GM12878 (cell line): Measurements from ENCODE around the gene RBM43. TPM values are rescaled to one million over a fixed set of nuclear protein-coding genes. Genes with fewer than 3 reads are reported as not detected.

Experiments used
- ATAC-seq: fragments of 200-7000 bp; cut with Tn5 transposase; 3 replicates; pipeline ENCODE4 v1.9.1; 2020; ENCODE audit warnings: mild to moderate bottlenecking, moderate library complexity
- BruUV-seq: library from RNA; stranded (reverse); fragments of 400-500 nt; replicated peaks from 2 replicates; lab custom pipeline; 2021; lab: Mats Ljungman, UMichigan
- CTCF ChIA-PET: fragments of 300-600 bp; sonication (Branson Sonifier 250); formaldehyde crosslinking; extraction: SDS; loops from one replicate; lab custom pipeline; 2021; ENCODE audit warnings: inconsistent platforms; lab: Yijun Ruan, JAX
- POLR2A ChIA-PET: fragments of 350-600 bp; formaldehyde crosslinking; extraction: SDS; loops from one replicate; lab custom pipeline; 2021; ENCODE audit warnings: inconsistent platforms; lab: Charles Lee
- RAD21 ChIA-PET: fragments of 300-600 bp; sonication (Branson Sonifier 250); formaldehyde crosslinking; loops from one replicate; lab custom pipeline; 2023; ENCODE audit warnings: antibody characterized with exemption; ENCODE audit not compliant: unreplicated experiment; lab: Charles Lee
- SMC1A ChIA-PET: fragments of 300-600 bp; sonication (Branson Sonifier 250); formaldehyde crosslinking; loops from one replicate; lab custom pipeline; 2023; ENCODE audit not compliant: unreplicated experiment, uncharacterized antibody; lab: Charles Lee
- DNase-seq: peaks from one replicate; pipeline ENCODE4 v3.0.0-alpha.2; 2011; ENCODE audit warnings: low read depth, low spot score
- FAIRE-seq: peaks from 3 replicates; lab custom pipeline; 2011; peaks lifted over from hg19 to GRCh38; lab: Jason Lieb, UNC
- H2AFZ ChIP-seq: 2 replicates; pipeline ENCODE4 v1.6.0; 2011; ENCODE audit warnings: low read depth, low read length, control low read depth; ENCODE audit not compliant: control insufficient read depth
- H3K27ac ChIP-seq: 2 replicates; pipeline ENCODE4 v1.5.1; 2011; ENCODE audit warnings: control low read depth; ENCODE audit not compliant: control insufficient read depth, insufficient read depth
- H3K27me3 ChIP-seq, 2 experiments: replicated peaks in 1 of 2; 2 replicates each; pipeline versions ENCODE4 v1.6.0 to v1.6.1; 2011; ENCODE audit warnings: low read length in 1 of 2; ENCODE audit not compliant: control insufficient read depth in 2 of 2, insufficient read depth in 2 of 2
- H3K36me3 ChIP-seq, 2 experiments: 2 replicates each; pipeline ENCODE4 v1.5.1; 2011; ENCODE audit warnings: low read length in 1 of 2; ENCODE audit not compliant: control insufficient read depth in 2 of 2, insufficient read depth in 2 of 2
- H3K4me1 ChIP-seq: 2 replicates; pipeline ENCODE4 v1.6.1; 2011; ENCODE audit warnings: mild to moderate bottlenecking, low read length, moderate library complexity, mixed read lengths; ENCODE audit not compliant: control insufficient read depth, insufficient read depth
- H3K4me2 ChIP-seq: 2 replicates; pipeline ENCODE4 v1.6.0; 2011; ENCODE audit warnings: control low read depth; ENCODE audit not compliant: control insufficient read depth, insufficient read depth
- H3K4me3 ChIP-seq: fragments of 200-600 bp; sonication (generic); 2 replicates; pipeline ENCODE4 v1.5.1; 2016
- H3K79me2 ChIP-seq: 2 replicates; pipeline ENCODE4 v1.6.0; 2011; ENCODE audit warnings: low read length; ENCODE audit not compliant: control insufficient read depth, insufficient read depth
- H3K9ac ChIP-seq: 2 replicates; pipeline ENCODE4 v1.8.0; 2011; ENCODE audit warnings: low read length, control low read depth, mixed read lengths; ENCODE audit not compliant: control insufficient read depth, insufficient read depth
- H3K9me3 ChIP-seq: replicated peaks from 3 replicates; pipeline ENCODE4 v1.5.1; 2011; ENCODE audit warnings: mild to moderate bottlenecking, low read length; ENCODE audit not compliant: control insufficient read depth, insufficient read depth
- H4K20me1 ChIP-seq: 2 replicates; pipeline ENCODE4 v1.6.0; 2011; ENCODE audit not compliant: control insufficient read depth, insufficient read depth
- CEBPB ChIP-seq, 2 experiments: fragments of 150-350 bp in 1 of 2; IDR thresholded peaks; 2 replicates each; pipeline ENCODE4 v1.6.1; 2012 to 2014; ENCODE audit warnings: low read depth in 2 of 2, low read length in 2 of 2, borderline replicate concordance in 1 of 2, inconsistent platforms in 1 of 2
- CREM ChIP-seq: IDR thresholded peaks from 2 replicates; pipeline ENCODE4 v1.6.1; 2014; ENCODE audit warnings: antibody characterized with exemption, low read depth
- IKZF2 ChIP-seq, 2 experiments: fragments of 450-650 bp; IDR thresholded peaks; 2 replicates each; pipeline ENCODE4 v1.6.1; 2017; ENCODE audit warnings: mild to moderate bottlenecking in 2 of 2, moderate library complexity in 2 of 2
- IRF5 ChIP-seq: fragments of 450-650 bp; IDR thresholded peaks from 2 replicates; pipeline ENCODE4 v1.6.1; 2017; ENCODE audit warnings: borderline replicate concordance
- NFYB ChIP-seq: IDR thresholded peaks from 2 replicates; pipeline ENCODE4 v1.6.1; 2011; ENCODE audit warnings: low read depth, mild to moderate bottlenecking, low read length, improper control_type of control experiment, moderate library complexity; ENCODE audit not compliant: insufficient read depth
- SKIL ChIP-seq: fragments of 450-650 bp; IDR thresholded peaks from 2 replicates; pipeline ENCODE4 v1.6.1; 2017; ENCODE audit warnings: mild to moderate bottlenecking, low read depth, inconsistent platforms; ENCODE audit not compliant: poor library complexity, severe bottlenecking
- TCF3 ChIP-seq: IDR thresholded peaks from 2 replicates; pipeline ENCODE4 v1.6.1; 2012; ENCODE audit warnings: low read depth, mild to moderate bottlenecking, low read length, borderline replicate concordance; ENCODE audit not compliant: insufficient read depth
- ZNF207 ChIP-seq: fragments of 450-650 bp; IDR thresholded peaks from 2 replicates; pipeline ENCODE4 v1.6.1; 2014; ENCODE audit warnings: antibody characterized with exemption, mild to moderate bottlenecking, borderline replicate concordance
- ZNF384 ChIP-seq: IDR thresholded peaks from 2 replicates; pipeline ENCODE4 v1.6.1; 2012; ENCODE audit warnings: low read depth, mild to moderate bottlenecking, low read length, improper control_type of control experiment, borderline replicate concordance
- WGBS: methylation state at CpG from one replicate; pipeline ENCODE4 v1.1.6; 2016; ENCODE audit warnings: low lambda C conversion rate; ENCODE audit not compliant: insufficient replicate concordance, insufficient coverage; ENCODE audit errors: missing lambda C conversion rate; 5-methylcytosine and 5-hydroxymethylcytosine counted together
- in situ Hi-C: fragments of 300-500 bp; cut with MboI; formaldehyde crosslinking; loops from 9 replicates; pipeline ENCODE4 v1.14.3; 2018; ENCODE audit warnings: mixed read lengths
- intact Hi-C: fragments of 100-400 bp; cut with micrococcal nuclease; formaldehyde crosslinking; loops from one replicate; pipeline ENCODE4 v1.14.2; 2022; ENCODE audit not compliant: unreplicated experiment
- polyA plus RNA-seq, 11 experiments: library from polyadenylated mRNA; depleted of rRNA in 4 of 11; unstranded in 6 of 11; stranded (reverse) in 5 of 11; fragments of >200 nt; fragmentation: Nextera tagmentation in 4 of 11; fragmentation: Illumina TruSeq in 1 of 11; extraction: Ambion mirVana in 4 of 11; extraction: Trizol in 1 of 11; gene quantifications; 1 replicate in 1 of 11; 2 replicates in 10 of 11; pipeline versions ENCODE4 v1.2.1 to v1.2.3, GENCODE V29; 2011 to 2016; ENCODE audit warnings: inconsistent platforms in 2 of 11, missing spikeins in 2 of 11, low read depth in 1 of 11
- total RNA-seq, 4 experiments: library from RNA; depleted of rRNA in 3 of 4; stranded (reverse); fragments of >200 nt in 3 of 4; fragmentation: Illumina TruSeq in 1 of 4; extraction: Trizol in 1 of 4; gene quantifications; 2 replicates each; pipeline versions ENCODE4 v1.2.1 to v1.2.3, GENCODE V29; 2013 to 2021

RBM43 gene
- total and polyA plus RNA-seq, 10 of the 15 experiments (the other 5 are each of a cell fraction or from before 2014, with no cell fraction given) = 0.86 to 5.3 (median 2.6) TPM

- Histone ChIP-seq H3K79me2 (no peaks in the 10 kb centered on the region), H3K36me3 (no peaks in the 10 kb centered on the region), H3K4me1 (no peaks in the 10 kb centered on the region), H3K9ac (no peak overlapping the region), H2AFZ (no peak overlapping the region), H3K4me3 (no peak overlapping the region), H3K27ac (no peak overlapping the region), H3K27me3 (no peaks in the 10 kb centered on the region), H4K20me1 (no peaks in the 10 kb centered on the region), H3K4me2 (no peak overlapping the region)
- FAIRE-seq (no peak), DNase-seq (no peak)
- ChIA-PET CTCF (interaction anchor here (1.3 kb wide), 1 partner anchor 34 kb away, joined by 4 read pairs; no protein-coding TSS in a partner anchor), SMC1A (no interaction called here), RAD21 (no interaction called here), POLR2A (no interaction called here)
- 67% methylated on average over 3 of the region's 3 CpGs for WGBS
- intact Hi-C loops (no loop called here), in situ Hi-C loops (no loop called here)
- no TSS peak for BruUV-seq
- TF ChIP-seq CREM (no peak), ZNF384 (no peak), TCF3 (no peak), ZNF207 (no peak), IRF5 (no peak)
- TF ChIP-seq, all 136 proteins: peak for 0
- H3K9me3 ChIP-seq = no peaks in the 10 kb centered on the region
- no peak for ATAC-seq
Measured at GRCh38 chr2:151204756-151205155, 56.9 kb downstream of the RBM43 start.

GRCh38 chr2:151200844-151201243, 60.8 kb downstream of the RBM43 start:
- Histone ChIP-seq H4K20me1 (no peaks in the 10 kb centered on the region), H3K9ac (no peak overlapping the region), H3K9me3 (no peaks in the 10 kb centered on the region), H3K4me2 (no peak overlapping the region), H3K27ac (no peak overlapping the region), H3K4me3 (no peak overlapping the region), H3K79me2 (no peaks in the 10 kb centered on the region), H3K27me3 (no peaks in the 10 kb centered on the region; a peak in 1 of 4 replicates), H3K4me1 (no peaks in the 10 kb centered on the region), H2AFZ (no peak overlapping the region), H3K36me3 (no peaks in the 10 kb centered on the region)
- ATAC-seq (no peak), FAIRE-seq (no peak), DNase-seq (no peak)
- WGBS = 0% methylated on average over 2 of the region's 2 CpGs
- CTCF ChIA-PET = no interaction called here
- no TSS peak for BruUV-seq
- TF ChIP-seq SKIL = no peak
- no peak for TF ChIP-seq IKZF2 (IDR thresholded peaks at IDR 0.05)
- no peak for TF ChIP-seq NFYB
- TF ChIP-seq CEBPB (IDR thresholded peaks at IDR 0.05; ENCODE audit: borderline replicate concordance in 1 of 2, low read depth in 2 of 2, low read length in 2 of 2) = no peak
- POLR2A ChIA-PET = no interaction called here
- SMC1A ChIA-PET = no interaction called here
- intact Hi-C loops = no loop called here
- RAD21 ChIA-PET = no interaction called here
- in situ Hi-C loops = no loop called here
